ENCODE results near the gene AZGP1. TPM values are rescaled to one million over a fixed set of nuclear protein-coding genes. Genes with fewer than 3 reads are reported as not detected.
A peak's percentile ranks its signal among the peaks of the same experiment; 100 is the strongest.

Gene AZGP1
- total and polyA plus RNA-seq, 7 donors = 0.49 to 2.4 (median 0.73) TPM

DNA sequence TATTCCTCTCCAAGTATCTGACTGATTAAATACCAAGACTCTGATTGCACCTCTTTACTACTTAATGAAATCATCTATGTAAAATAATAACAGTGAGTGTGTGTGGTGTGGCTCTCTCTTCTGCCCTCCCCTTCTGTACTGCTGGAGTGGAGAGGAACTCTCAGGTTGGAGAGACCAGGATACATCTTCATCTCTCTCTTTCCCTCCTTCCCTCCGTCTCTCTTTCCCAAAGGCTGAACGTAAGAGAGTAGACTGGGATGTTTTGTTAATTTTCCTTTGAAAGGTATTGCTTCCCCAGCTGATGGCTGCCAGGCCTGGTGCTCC lies 46.1 kb downstream of the AZGP1 start:
- TF ChIP-seq, protein P1, sequence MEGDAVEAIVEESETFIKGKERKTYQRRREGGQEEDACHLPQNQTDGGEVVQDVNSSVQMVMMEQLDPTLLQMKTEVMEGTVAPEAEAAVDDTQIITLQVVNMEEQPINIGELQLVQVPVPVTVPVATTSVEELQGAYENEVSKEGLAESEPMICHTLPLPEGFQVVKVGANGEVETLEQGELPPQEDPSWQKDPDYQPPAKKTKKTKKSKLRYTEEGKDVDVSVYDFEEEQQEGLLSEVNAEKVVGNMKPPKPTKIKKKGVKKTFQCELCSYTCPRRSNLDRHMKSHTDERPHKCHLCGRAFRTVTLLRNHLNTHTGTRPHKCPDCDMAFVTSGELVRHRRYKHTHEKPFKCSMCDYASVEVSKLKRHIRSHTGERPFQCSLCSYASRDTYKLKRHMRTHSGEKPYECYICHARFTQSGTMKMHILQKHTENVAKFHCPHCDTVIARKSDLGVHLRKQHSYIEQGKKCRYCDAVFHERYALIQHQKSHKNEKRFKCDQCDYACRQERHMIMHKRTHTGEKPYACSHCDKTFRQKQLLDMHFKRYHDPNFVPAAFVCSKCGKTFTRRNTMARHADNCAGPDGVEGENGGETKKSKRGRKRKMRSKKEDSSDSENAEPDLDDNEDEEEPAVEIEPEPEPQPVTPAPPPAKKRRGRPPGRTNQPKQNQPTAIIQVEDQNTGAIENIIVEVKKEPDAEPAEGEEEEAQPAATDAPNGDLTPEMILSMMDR (IDR thresholded peaks at IDR 0.05) = no peak
- no peaks in the 10 kb centered on the region for H3K9me3 ChIP-seq
- no peak overlapping the region for H3K27ac ChIP-seq
- no peaks in the 10 kb centered on the region for H3K36me3 ChIP-seq (ENCODE audit: insufficient read depth in 1 of 2, low read depth in 1 of 2)
- ATAC-seq = no peak
- intact Hi-C loops (cut with DNase I) = no loop called here
- WGBS, 3 donors = 26 to 34% (median 29%) methylated on average over 2 of the region's 2 CpGs
- no peak for DNase-seq
- H3K27me3 ChIP-seq (ENCODE audit: insufficient read depth in 3 of 3, low read length in 2 of 3) = peaks cover 0 to 45% (median 1%) of the 10 kb centered on the region in 3 donors
- H3K4me3 ChIP-seq = peak overlapping the region; percentile 40
- H3K4me1 ChIP-seq = no peaks in the 10 kb centered on the region

DNA sequence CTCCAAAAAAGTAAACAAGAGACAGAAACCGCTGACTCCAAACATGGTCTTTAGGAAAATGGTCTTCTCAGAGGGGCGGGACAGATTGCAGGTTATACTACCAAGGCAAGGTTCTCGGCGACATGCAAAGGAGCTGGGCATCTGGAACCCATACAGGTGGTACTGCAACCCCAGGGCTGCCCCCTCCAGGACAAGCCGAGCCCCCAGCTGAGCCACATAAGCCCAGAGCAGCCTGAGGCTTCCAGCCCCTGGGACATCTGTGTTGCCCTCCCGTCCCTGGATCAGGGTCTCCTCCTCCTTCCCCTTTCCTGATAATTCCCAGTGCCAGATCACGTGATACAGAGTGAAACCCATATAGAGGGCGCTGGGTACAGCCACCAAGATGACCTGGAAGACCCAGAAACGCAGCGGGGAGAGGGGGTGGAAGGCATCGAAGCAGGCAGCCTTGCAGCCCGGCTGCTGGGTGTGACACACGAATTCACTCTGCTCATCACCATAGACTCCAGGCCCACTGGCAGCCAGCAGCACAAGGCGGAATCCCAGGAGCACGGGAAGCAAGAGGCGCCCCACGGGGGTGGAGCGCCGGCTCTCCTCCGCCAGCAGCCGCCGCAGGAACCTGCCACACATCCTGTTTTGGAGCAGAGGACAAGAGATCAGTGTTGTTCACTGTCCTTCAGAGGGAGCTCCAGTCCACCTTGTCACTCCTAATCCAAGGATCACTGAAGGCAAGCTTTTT lies 46.7 kb downstream of the AZGP1 start, which contains the start of gene GJC3:
GJC3 (minus strand) TSS at position 627 of the 736 bp plus-strand sequence; CDS start at position 627, 0 bp downstream.
- Histone ChIP-seq H3K4me3 (peak within 1 kb of the TSS; percentile 40), H3K27me3 (ENCODE audit: insufficient read depth in 3 of 3, low read length in 2 of 3) (peaks cover 0 to 45% (median 1%) of the 10 kb centered on the region in 3 donors), H3K4me1 (no peaks in the 10 kb centered on the region), H3K9me3 (no peaks in the 10 kb centered on the region), H3K36me3 (ENCODE audit: insufficient read depth in 1 of 2, low read depth in 1 of 2) (no peaks in the 10 kb centered on the region), H3K27ac (peak within 1 kb of the TSS; percentile 12)
- WGBS, 3 donors = 15 to 17% (median 17%) methylated on average over 22 of the region's 22 CpGs
- ATAC-seq = peak; percentile 36 to 71 (median 50)
- TF ChIP-seq, protein P1 (IDR thresholded peaks at IDR 0.05) = peak; percentile 31
- DNase-seq = peak; percentile 46 to 73
- intact Hi-C loops (cut with DNase I) = no loop called here

DNA sequence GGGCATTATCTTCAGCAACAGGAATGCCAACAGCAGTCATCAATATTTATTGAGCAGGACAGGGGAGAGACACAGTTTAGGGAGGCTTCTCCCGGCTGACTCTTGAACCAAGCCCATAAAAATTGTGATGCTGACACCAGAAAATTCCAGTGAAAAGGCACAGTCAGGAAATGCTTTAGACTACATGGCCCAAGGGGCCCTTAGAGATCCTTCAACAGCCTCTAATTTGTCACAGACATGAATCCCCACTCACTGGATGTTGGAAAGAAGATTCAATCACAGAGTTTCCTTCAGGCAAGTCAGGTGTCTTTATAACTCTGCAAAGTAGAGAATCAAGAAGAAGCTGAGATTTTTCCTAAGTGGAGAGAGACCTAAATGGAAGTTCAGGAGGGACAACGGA lies 47.6 kb downstream of the AZGP1 start:
- Histone ChIP-seq H3K9me3 (no peaks in the 10 kb centered on the region), H3K4me1 (no peaks in the 10 kb centered on the region), H3K36me3 (ENCODE audit: insufficient read depth in 1 of 2, low read depth in 1 of 2) (no peaks in the 10 kb centered on the region), H3K27ac (no peak overlapping the region), H3K27me3 (ENCODE audit: insufficient read depth in 3 of 3, low read length in 2 of 3) (peaks cover 0 to 39% (median 1%) of the 10 kb centered on the region in 3 donors), H3K4me3 (no peak overlapping the region)
- TF ChIP-seq, protein P1 (IDR thresholded peaks at IDR 0.05) = no peak
- DNase-seq (no peak), ATAC-seq (no peak)
- WGBS, 3 donors = 43 to 64% (median 55%) methylated on average over 2 of the region's 2 CpGs
- intact Hi-C loops (cut with DNase I) = no loop called here

DNA sequence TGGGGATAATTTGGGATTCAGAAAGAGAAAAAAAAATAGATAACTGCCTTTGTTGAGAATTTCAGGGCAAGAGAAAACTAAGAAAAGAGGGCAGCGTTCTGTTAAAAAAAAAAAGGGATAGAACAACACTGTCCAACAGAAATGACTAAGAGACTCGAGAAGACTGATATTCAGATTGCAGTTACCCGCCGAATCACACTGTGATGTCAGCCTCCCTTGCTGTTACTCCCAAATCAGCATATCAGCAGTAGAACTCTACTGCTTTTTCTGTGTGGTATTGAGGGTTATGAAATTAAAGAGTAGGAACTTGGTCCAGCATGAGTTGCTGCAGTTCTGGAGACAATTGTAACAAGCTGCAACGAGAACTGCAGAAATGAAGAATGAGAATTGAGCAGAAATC lies 48.3 kb downstream of the AZGP1 start:
- WGBS, 3 donors = 57 to 70% (median 66%) methylated on average over 5 of the region's 5 CpGs
- intact Hi-C loops (cut with DNase I) = no loop called here
- H3K27ac ChIP-seq = no peak overlapping the region
- ATAC-seq (no peak), DNase-seq (no peak)
- H3K4me3 ChIP-seq = no peak overlapping the region
- H3K4me1 ChIP-seq = no peaks in the 10 kb centered on the region
- TF ChIP-seq, protein P1 (IDR thresholded peaks at IDR 0.05) = no peak
- H3K36me3 ChIP-seq (ENCODE audit: insufficient read depth in 1 of 2, low read depth in 1 of 2) = no peaks in the 10 kb centered on the region
- peaks cover 0 to 33% (median 1%) of the 10 kb centered on the region in 3 donors for H3K27me3 ChIP-seq (ENCODE audit: insufficient read depth in 3 of 3, low read length in 2 of 3)
- no peaks in the 10 kb centered on the region for H3K9me3 ChIP-seq

DNA sequence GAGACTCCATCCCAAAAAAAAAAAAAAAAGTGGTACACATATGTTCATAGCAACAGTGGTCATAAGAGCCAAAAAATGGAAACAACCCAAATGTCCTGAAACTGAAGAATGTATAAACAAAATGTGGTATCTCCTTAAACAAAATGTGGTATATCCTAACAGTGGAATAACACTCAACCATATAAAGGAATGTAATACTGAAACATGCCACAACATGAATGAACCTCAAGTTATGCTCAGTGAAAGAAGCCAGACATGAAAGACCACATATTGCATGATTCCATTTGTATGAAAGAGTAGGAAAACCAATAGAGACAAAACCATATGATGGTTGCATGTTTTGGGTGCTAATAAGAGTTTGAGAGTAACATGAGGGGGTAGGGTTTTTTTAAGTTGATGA lies 49.5 kb downstream of the AZGP1 start:
- DNase-seq = no peak
- Histone ChIP-seq H3K9me3 (no peaks in the 10 kb centered on the region), H3K4me1 (no peaks in the 10 kb centered on the region), H3K27me3 (ENCODE audit: insufficient read depth in 3 of 3, low read length in 2 of 3) (peaks cover 0 to 25% (median 1%) of the 10 kb centered on the region in 3 donors), H3K27ac (no peak overlapping the region), H3K4me3 (no peak overlapping the region), H3K36me3 (ENCODE audit: insufficient read depth in 1 of 2, low read depth in 1 of 2) (no peaks in the 10 kb centered on the region)
- no peak for ATAC-seq
- intact Hi-C loops (cut with DNase I) = no loop called here
- TF ChIP-seq, protein P1 (IDR thresholded peaks at IDR 0.05) = no peak

All from psoas muscle (tissue), 8 donors.